HepG2 (cell line): ENCODE measurements around the gene PDCD2L. TPM values are rescaled to one million over a fixed set of nuclear protein-coding genes. Genes with fewer than 3 reads are reported as not detected.

Source experiments
- KAT8 ChIP-seq: IDR thresholded peaks from 2 replicates; pipeline ENCODE4 v1.6.1; 2016; ENCODE audit warnings: missing genetic modification reagents, missing compliant biosample characterization
- NBN ChIP-seq: fragments of 450-650 bp; conservative IDR thresholded peaks from 2 replicates; pipeline ENCODE4 v1.6.1; 2017
- RBM22 ChIP-seq: fragments of 200-400 bp; formaldehyde crosslinking; optimal IDR thresholded peaks from 2 replicates; pipeline ENCODE3; 2017; ENCODE audit warnings: mild to moderate bottlenecking, low read length, moderate library complexity
- RFXAP ChIP-seq: sonication (generic); formaldehyde crosslinking; IDR thresholded peaks from 2 replicates; pipeline ENCODE4 v1.4.0; 2020; ENCODE audit warnings: missing genetic modification reagents, borderline replicate concordance
- THRA ChIP-seq: sonication (generic); formaldehyde crosslinking; IDR thresholded peaks from 2 replicates; pipeline ENCODE4 v1.4.0; 2020; ENCODE audit warnings: missing genetic modification reagents, borderline replicate concordance
- YY1 ChIP-seq: IDR thresholded peaks from 2 replicates; pipeline ENCODE4 v1.6.1; 2011; ENCODE audit warnings: low read length, low read depth, moderate library complexity, mild to moderate bottlenecking; ENCODE audit not compliant: insufficient read depth, insufficient replicate concordance
- ZBTB3 ChIP-seq: sonication (generic); formaldehyde crosslinking; IDR thresholded peaks from 2 replicates; pipeline ENCODE4 v1.4.0; 2020; ENCODE audit warnings: low read depth, mild to moderate bottlenecking, moderate library complexity, missing genetic modification reagents, borderline replicate concordance
- ZFX ChIP-seq: sonication (generic); formaldehyde crosslinking; IDR thresholded peaks from 2 replicates; pipeline ENCODE4 v1.4.0; 2020; ENCODE audit warnings: mild to moderate bottlenecking, low read depth, missing genetic modification reagents, moderate library complexity
- ZNF383 ChIP-seq: sonication (generic); formaldehyde crosslinking; IDR thresholded peaks from 2 replicates; pipeline ENCODE4 v1.4.0; 2020; ENCODE audit warnings: missing genetic modification reagents, mild to moderate bottlenecking, borderline replicate concordance
- ZNF430 ChIP-seq: sonication (generic); formaldehyde crosslinking; IDR thresholded peaks from 2 replicates; pipeline ENCODE4 v1.9.0; 2021; ENCODE audit warnings: mild to moderate bottlenecking, missing genetic modification reagents
- ZNF720 ChIP-seq: sonication (generic); formaldehyde crosslinking; IDR thresholded peaks from 2 replicates; pipeline ENCODE4 v1.4.0; 2020; ENCODE audit warnings: missing genetic modification reagents
- ZNF773 ChIP-seq: sonication (generic); formaldehyde crosslinking; IDR thresholded peaks from 2 replicates; pipeline ENCODE4 v1.4.0; 2020; ENCODE audit warnings: missing genetic modification reagents, borderline replicate concordance
- ZNF879 ChIP-seq: sonication (generic); formaldehyde crosslinking; IDR thresholded peaks from 2 replicates; pipeline ENCODE4 v1.8.1; 2023; ENCODE audit warnings: missing genetic modification reagents
- polyA plus RNA-seq, 8 experiments: library from polyadenylated mRNA; depleted of rRNA in 3 of 8; stranded (reverse) in 7 of 8; unstranded in 1 of 8; fragments of >200 nt; fragmentation: Illumina TruSeq in 4 of 8; extraction: Trizol in 4 of 8; gene quantifications; 2 replicates each; pipeline versions ENCODE4 v1.2.1 to v1.2.3, GENCODE V29; 2011 to 2016; ENCODE audit warnings: low read depth in 4 of 8, missing spikeins in 1 of 8, mixed read lengths in 1 of 8; ENCODE audit not compliant: insufficient read depth in 1 of 8
- total RNA-seq, 5 experiments: library from RNA; depleted of rRNA; stranded (reverse); fragments of >200 nt; fragmentation: Illumina TruSeq; extraction: Trizol; gene quantifications; 2 replicates each; pipeline ENCODE4 v1.2.3, GENCODE V29; 2016; ENCODE audit warnings: low read depth in 1 of 5
- TF ChIP-seq, protein P1 (sequence below): sonication (generic); formaldehyde crosslinking; IDR thresholded peaks from 2 replicates; pipeline ENCODE4 v1.4.0; 2020; ENCODE audit warnings: mild to moderate bottlenecking, missing genetic modification reagents

PDCD2L gene
- total and polyA plus RNA-seq, 2 of the 13 experiments (the other 11 are each of a cell fraction or from before 2014, with no cell fraction given), result 29.3 to 35.2 TPM

DNA sequence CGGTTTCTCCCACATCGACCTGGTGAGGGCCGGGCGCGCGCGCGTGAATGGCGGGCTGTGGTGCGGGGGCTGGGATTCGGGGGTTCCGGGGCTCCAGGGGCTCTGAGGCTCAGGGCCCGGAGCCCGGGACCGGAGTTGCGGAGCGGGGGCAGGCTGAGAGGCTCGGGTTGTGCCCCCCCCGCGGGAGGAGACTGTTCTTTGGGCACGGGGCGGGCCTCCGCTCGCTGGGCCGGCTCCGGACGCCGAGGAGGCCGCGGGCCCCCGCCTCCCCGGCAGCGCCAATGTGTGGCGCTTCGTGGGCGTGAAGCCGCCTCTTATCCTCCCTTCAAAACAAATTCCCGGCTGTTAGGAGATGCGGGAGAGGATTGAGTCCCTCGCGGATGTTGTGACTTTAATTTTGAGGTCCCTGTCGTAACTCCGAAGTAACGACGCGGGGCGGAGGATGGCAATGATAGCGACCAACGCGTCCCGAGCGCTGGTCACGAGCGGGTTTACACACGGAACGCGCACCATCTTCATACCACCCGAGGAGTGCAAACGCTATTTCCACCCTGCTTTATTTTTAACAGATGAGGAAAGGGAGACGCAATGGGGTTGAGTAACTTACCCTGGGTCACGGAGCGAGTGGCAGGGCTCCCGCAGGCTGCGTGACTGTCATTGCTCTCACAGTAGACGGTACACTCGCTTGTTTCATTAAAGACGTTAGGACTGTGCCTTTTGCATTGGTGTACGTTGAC lies 24.5 kb downstream of the PDCD2L start (continued):
- TF ChIP-seq ZBTB3 (CRISPR knock-in tag) (no peak), ZNF430 (CRISPR knock-in tag) (no peak), RFXAP (CRISPR knock-in tag) (no peak), ZNF720 (CRISPR knock-in tag) (no peak), THRA (CRISPR knock-in tag) (no peak), KAT8 (CRISPR knock-in tag) (no peak), ZFX (CRISPR knock-in tag) (peak; percentile 58), ZNF383 (no peak), NBN (no peak), RBM22 (no peak), YY1 (no peak), ZNF879 (no peak), ZNF773 (CRISPR knock-in tag) (peak; percentile 11; the same call in 1 of the 2 replicates)
- TF ChIP-seq, protein P1, sequence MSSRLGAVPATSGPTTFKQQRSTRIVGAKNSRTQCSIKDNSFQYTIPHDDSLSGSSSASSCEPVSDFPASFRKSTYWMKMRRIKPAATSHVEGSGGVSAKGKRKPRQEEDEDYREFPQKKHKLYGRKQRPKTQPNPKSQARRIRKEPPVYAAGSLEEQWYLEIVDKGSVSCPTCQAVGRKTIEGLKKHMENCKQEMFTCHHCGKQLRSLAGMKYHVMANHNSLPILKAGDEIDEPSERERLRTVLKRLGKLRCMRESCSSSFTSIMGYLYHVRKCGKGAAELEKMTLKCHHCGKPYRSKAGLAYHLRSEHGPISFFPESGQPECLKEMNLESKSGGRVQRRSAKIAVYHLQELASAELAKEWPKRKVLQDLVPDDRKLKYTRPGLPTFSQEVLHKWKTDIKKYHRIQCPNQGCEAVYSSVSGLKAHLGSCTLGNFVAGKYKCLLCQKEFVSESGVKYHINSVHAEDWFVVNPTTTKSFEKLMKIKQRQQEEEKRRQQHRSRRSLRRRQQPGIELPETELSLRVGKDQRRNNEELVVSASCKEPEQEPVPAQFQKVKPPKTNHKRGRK (CRISPR knock-in tag), result no peak
